H1 (cell line): ENCODE measurements around the gene NECAB3. TPM values are rescaled to one million over a fixed set of nuclear protein-coding genes. Genes with fewer than 3 reads are reported as not detected.

Source experiments
- CTCF ChIA-PET: fragments of 300-600 bp; sonication (Branson Sonifier 250); formaldehyde crosslinking; loops from one replicate; lab custom pipeline; 2021; ENCODE audit not compliant: partially characterized antibody; lab: Charles Lee
- POLR2A ChIA-PET: fragments of 300-600 bp; sonication (Branson Sonifier 250); formaldehyde crosslinking; loops from one replicate; lab custom pipeline; 2021; ENCODE audit warnings: inconsistent platforms; ENCODE audit not compliant: partially characterized antibody; lab: Charles Lee
- DNase-seq, 2 experiments: peaks; one replicate each; pipeline versions ENCODE4 v3.0.0 to v3.0.0-alpha.2; 2010 to 2022; ENCODE audit warnings: low spot score in 2 of 2, low read depth in 1 of 2, mixed read lengths in 1 of 2
- FAIRE-seq: peaks from 2 replicates; lab custom pipeline; 2011; peaks lifted over from hg19 to GRCh38; lab: Jason Lieb, UNC
- H2AFZ ChIP-seq: 2 replicates; pipeline ENCODE4 v1.8.1; 2012; ENCODE audit warnings: low read length, inconsistent platforms
- H2AK5ac ChIP-seq: 2 replicates; pipeline ENCODE4 v1.6.1; 2013; ENCODE audit warnings: low read depth, low read length
- H2BK120ac ChIP-seq: replicated peaks from 2 replicates; pipeline ENCODE3; 2013; ENCODE audit warnings: low read depth, low read length, inconsistent platforms
- H2BK12ac ChIP-seq: 2 replicates; pipeline ENCODE4 v1.6.1; 2013; ENCODE audit warnings: low read depth, low read length
- H2BK15ac ChIP-seq: 2 replicates; pipeline ENCODE4 v1.6.1; 2013; ENCODE audit warnings: low read length
- H2BK20ac ChIP-seq: 2 replicates; pipeline ENCODE4 v1.6.1; 2013; ENCODE audit warnings: low read length
- H2BK5ac ChIP-seq: 2 replicates; pipeline ENCODE4 v1.6.1; 2013; ENCODE audit warnings: low read depth, low read length
- H3K14ac ChIP-seq: 2 replicates; pipeline ENCODE4 v1.6.1; 2013; ENCODE audit warnings: inconsistent platforms; ENCODE audit not compliant: insufficient read length
- H3K18ac ChIP-seq: 2 replicates; pipeline ENCODE4 v1.6.1; 2013; ENCODE audit warnings: low read length; ENCODE audit errors: extremely low read depth
- H3K23ac ChIP-seq: 2 replicates; pipeline ENCODE4 v1.6.1; 2013; ENCODE audit warnings: inconsistent platforms; ENCODE audit not compliant: insufficient read length
- H3K23me2 ChIP-seq: 2 replicates; pipeline ENCODE4 v1.6.1; 2013; ENCODE audit warnings: low read depth, low read length
- H3K27ac ChIP-seq: 2 replicates; pipeline ENCODE4 v1.6.1; 2011; ENCODE audit warnings: low read depth, low read length, inconsistent platforms
- H3K27me3 ChIP-seq, 4 experiments: replicated peaks in 1 of 4; 1 replicate in 1 of 4; 2 replicates in 3 of 4; pipeline versions ENCODE4 v1.6.1 to v1.8.1; 2011 to 2013; ENCODE audit warnings: low read length in 3 of 4, mild to moderate bottlenecking in 3 of 4, inconsistent platforms in 2 of 4, mixed read lengths in 2 of 4, moderate library complexity in 1 of 4; ENCODE audit not compliant: control insufficient read depth in 3 of 4, insufficient read depth in 3 of 4; ENCODE audit errors: extremely low read depth in 1 of 4
- H3K36me3 ChIP-seq, 4 experiments: 2 replicates each; pipeline versions ENCODE4 v1.6.1 to v1.8.1; 2011 to 2013; ENCODE audit warnings: mild to moderate bottlenecking in 4 of 4, low read length in 3 of 4, moderate library complexity in 2 of 4, control low read depth in 1 of 4, inconsistent platforms in 1 of 4; ENCODE audit not compliant: insufficient read depth in 4 of 4, control insufficient read depth in 2 of 4
- H3K4ac ChIP-seq: replicated peaks from 2 replicates; pipeline ENCODE3; 2013; ENCODE audit warnings: low read length, low read depth, mixed read lengths, inconsistent platforms; ENCODE audit not compliant: insufficient read length
- H3K4me1 ChIP-seq, 4 experiments: replicated peaks in 1 of 4; 1 replicate in 1 of 4; 2 replicates in 3 of 4; pipeline versions ENCODE4 v1.6.1 to v1.8.1; 2011 to 2013; ENCODE audit warnings: low read length in 3 of 4, inconsistent platforms in 2 of 4, mixed read lengths in 1 of 4; ENCODE audit not compliant: insufficient read depth in 4 of 4, control insufficient read depth in 3 of 4
- H3K4me2 ChIP-seq, 2 experiments: 2 replicates each; pipeline versions ENCODE4 v1.6.1 to v1.8.1; 2011 to 2013; ENCODE audit warnings: low read depth in 2 of 2, low read length in 2 of 2, control low read depth in 1 of 2, inconsistent platforms in 1 of 2, mild to moderate bottlenecking in 1 of 2; ENCODE audit not compliant: insufficient read depth in 1 of 2
- H3K4me3 ChIP-seq, 4 experiments: fragments of 200-600, 300-600 bp in 1 of 4; sonication (generic), shearing (Covaris generic), sonication (Bioruptor Twin) in 1 of 4; 2 replicates each; pipeline versions ENCODE4 v1.5.1 to v1.8.1; 2011 to 2016; ENCODE audit warnings: low read length in 4 of 4, low read depth in 3 of 4, control low read depth in 2 of 4, inconsistent platforms in 2 of 4, mild to moderate bottlenecking in 2 of 4, mixed read lengths in 1 of 4, moderate library complexity in 1 of 4; ENCODE audit not compliant: insufficient read depth in 2 of 4; ENCODE audit errors: extremely low read depth in 1 of 4
- H3K56ac ChIP-seq: replicated peaks from 2 replicates; pipeline ENCODE3; 2013; ENCODE audit warnings: low read depth, mild to moderate bottlenecking, mixed read lengths, low read length, inconsistent platforms; ENCODE audit not compliant: insufficient read length
- H3K79me1 ChIP-seq: 2 replicates; pipeline ENCODE4 v1.6.1; 2013; ENCODE audit warnings: low read depth, low read length, control low read depth
- H3K79me2 ChIP-seq, 2 experiments: 2 replicates each; pipeline versions ENCODE4 v1.6.1 to v1.8.1; 2012 to 2013; ENCODE audit warnings: low read length in 2 of 2, mild to moderate bottlenecking in 2 of 2, inconsistent platforms in 1 of 2; ENCODE audit not compliant: insufficient read depth in 2 of 2, control insufficient read depth in 1 of 2
- H3K9ac ChIP-seq, 4 experiments: replicated peaks in 1 of 4; 1 replicate in 1 of 4; 2 replicates in 3 of 4; pipeline versions ENCODE4 v1.6.1 to v1.8.1; 2011 to 2013; ENCODE audit warnings: low read depth in 3 of 4, low read length in 3 of 4, control low read depth in 2 of 4, mild to moderate bottlenecking in 2 of 4, moderate library complexity in 2 of 4, inconsistent platforms in 1 of 4; ENCODE audit errors: extremely low read depth in 1 of 4
- H3K9me3 ChIP-seq, 2 experiments: 2 replicates each; pipeline versions ENCODE4 v1.6.1 to v1.8.1; 2012 to 2013; ENCODE audit warnings: mild to moderate bottlenecking in 2 of 2, moderate library complexity in 2 of 2, control low read depth in 1 of 2, inconsistent platforms in 1 of 2, low read depth in 1 of 2, low read length in 1 of 2, mixed read lengths in 1 of 2; ENCODE audit not compliant: insufficient read depth in 2 of 2
- H4K20me1 ChIP-seq, 2 experiments: replicated peaks in 1 of 2; 2 replicates each; pipeline versions ENCODE3 to v1.8.1; 2011 to 2013; ENCODE audit warnings: inconsistent platforms in 2 of 2, low read length in 2 of 2, mild to moderate bottlenecking in 1 of 2; ENCODE audit not compliant: insufficient read depth in 2 of 2, control insufficient read depth in 1 of 2
- H4K5ac ChIP-seq: 2 replicates; pipeline ENCODE4 v1.6.1; 2013; ENCODE audit warnings: low read length, low read depth, mixed read lengths, inconsistent platforms; ENCODE audit not compliant: insufficient read length
- H4K8ac ChIP-seq: 2 replicates; pipeline ENCODE4 v1.8.0; 2013; ENCODE audit warnings: mild to moderate bottlenecking, moderate library complexity, low read length, inconsistent platforms; ENCODE audit not compliant: insufficient read depth; ENCODE audit errors: extremely low read depth
- H4K91ac ChIP-seq: replicated peaks from 2 replicates; pipeline ENCODE3; 2013; ENCODE audit warnings: low read length, mixed read lengths, inconsistent platforms; ENCODE audit not compliant: insufficient read length
- KDM4A ChIP-seq: IDR thresholded peaks from one replicate; pipeline ENCODE4 v1.7.1; 2012; ENCODE audit warnings: low read depth, mild to moderate bottlenecking, moderate library complexity, low read length, inconsistent platforms; ENCODE audit not compliant: severe bottlenecking
- PHF8 ChIP-seq: fragments of 200-600 bp; sonication (generic); conservative IDR thresholded peaks from 2 replicates; pipeline ENCODE4 v1.7.1; 2012; ENCODE audit warnings: low read depth, mild to moderate bottlenecking, inconsistent platforms, low read length, moderate library complexity
- WGBS, 2 experiments: shearing (Covaris generic) in 1 of 2; methylation state at CpG; one replicate each; pipeline versions ENCODE4 v1.1.6 to v1.1.7; 2013 to 2015; ENCODE audit warnings: low lambda C conversion rate in 2 of 2, mixed read lengths in 2 of 2, inconsistent platforms in 1 of 2, low coverage in 1 of 2, missing lambda C conversion rate in 1 of 2; ENCODE audit not compliant: insufficient replicate concordance in 2 of 2, insufficient coverage in 1 of 2, insufficient read length in 1 of 2; ENCODE audit errors: extremely low coverage in 1 of 2, missing lambda C conversion rate in 1 of 2; 5-methylcytosine and 5-hydroxymethylcytosine counted together
- polyA plus RNA-seq, 7 experiments: library from polyadenylated mRNA; depleted of rRNA in 3 of 7; stranded (reverse) in 5 of 7; unstranded in 2 of 7; fragments of >200 nt in 5 of 7; fragments of 200-250 nt in 2 of 7; gene quantifications; 1 replicate in 5 of 7; 2 replicates in 1 of 7; 4 replicates in 1 of 7; pipeline versions ENCODE4 v1.2.1 to v1.2.3, GENCODE V29; 2011 to 2013; ENCODE audit warnings: missing spikeins in 2 of 7, mixed read lengths in 2 of 7
- total RNA-seq: library from RNA; stranded (reverse); fragmentation: NEBNext Ultra II Directional; extraction: Animal tissue kit (Norgen Biotek cat#: 25700); gene quantifications from 2 replicates; pipeline ENCODE4 v1.2.1, GENCODE V29; 2021

Gene NECAB3
- total and polyA plus RNA-seq, 2 of the 8 experiments (the other 6 are each of a cell fraction or from before 2014, with no cell fraction given) = 20.5 to 46.2 TPM

- H3K18ac ChIP-seq = peak overlapping the region; percentile 19; the same call in 1 of the 2 replicates
- H2BK20ac ChIP-seq = no peak overlapping the region
- H3K4me3 ChIP-seq = peak overlapping the region; percentile 27 to 56 (median 30); a peak in 7 of 8 replicates
- peak overlapping the region; percentile 34; the same call in 1 of the 2 replicates for H2AK5ac ChIP-seq
- H3K14ac ChIP-seq = no peak overlapping the region
- no peak overlapping the region for H3K56ac ChIP-seq
- peak overlapping the region; percentile 60; the same call in 1 of the 2 replicates for H2BK12ac ChIP-seq
- 51% methylated on average over 40 of the region's 55 CpGs; no CpG with 5 or more reads in 1 of the 2 experiments for WGBS, 2 experiments
- FAIRE-seq = no peak
- H3K4me2 ChIP-seq = peak overlapping the region; percentile 68 to 70
- no peak overlapping the region for H3K4ac ChIP-seq
- H3K79me1 ChIP-seq = no peaks in the 10 kb centered on the region; the same call in 1 of the 2 replicates
- ChIA-PET CTCF (interaction anchor here (0.6 to 4.3 kb wide), 24 partner anchors 10 to 255 kb away, joined by 3 to 38 read pairs (median 4); partner anchors contain the start of gene ZNF341), POLR2A (interaction anchor here (0.9 to 17.9 kb wide), 9 partner anchors 12 to 266 kb away, joined by 3 to 245 read pairs (median 5); partner anchors contain the start of genes CDK5RAP1, NECAB3 and PXMP4)
- no peak overlapping the region; a peak in 2 of 7 replicates for H3K9ac ChIP-seq
- H3K27me3 ChIP-seq = peaks cover 0 to 10% (median 3%) of the 10 kb centered on the region in 4 experiments; a peak in 3 of 7 replicates
- no peak overlapping the region for H2AFZ ChIP-seq
- no peaks in the 10 kb centered on the region for H3K79me2 ChIP-seq
- H3K4me1 ChIP-seq = peaks cover 0 to 18% (median 11%) of the 10 kb centered on the region in 4 experiments; a peak in 4 of 7 replicates
- H2BK15ac ChIP-seq = no peak overlapping the region
- DNase-seq = no peak
- peaks cover 0 to 5% of the 10 kb centered on the region in 2 experiments; a peak in 1 of 4 replicates for H3K9me3 ChIP-seq
- H4K20me1 ChIP-seq = peaks cover 0 to 12% of the 10 kb centered on the region in 2 experiments
- H2BK120ac ChIP-seq = no peak overlapping the region
- peaks cover 2 to 10% (median 6%) of the 10 kb centered on the region in 4 experiments; a peak in 4 of 8 replicates for H3K36me3 ChIP-seq
- H3K27ac ChIP-seq = no peak overlapping the region
- no peak overlapping the region; the same call in 1 of the 2 replicates for H2BK5ac ChIP-seq
- H4K91ac ChIP-seq = peak overlapping the region; percentile 63
- H4K8ac ChIP-seq = peak overlapping the region; percentile 31; the same call in 1 of the 2 replicates
- TF ChIP-seq PHF8 (no peak), KDM4A (peak; percentile 53)
- no peak overlapping the region for H3K23ac ChIP-seq
- no peak overlapping the region for H4K5ac ChIP-seq
- peaks cover 25% of the 10 kb centered on the region; the same call in 1 of the 2 replicates for H3K23me2 ChIP-seq
These were observed 7.0 kb downstream of the NECAB3 start for GRCh38 chr20:33667245-33667675.
